ENCODE results near the gene SMIM27. TPM values are rescaled to one million over a fixed set of nuclear protein-coding genes. Genes with fewer than 3 reads are reported as not detected.

SMIM27 gene
- polyA plus RNA-seq, 1 donor from 2014 or later, result 15.6 TPM

- no peaks in the 10 kb centered on the region for H3K9me2 ChIP-seq (ENCODE audit: insufficient read depth, low read length)
- H4K20me1 ChIP-seq (ENCODE audit: insufficient read depth), result no peaks in the 10 kb centered on the region
- no peak for TF ChIP-seq SMC3 (conservative IDR thresholded peaks at IDR 0.05; ENCODE audit: poor library complexity)
- TF ChIP-seq REST (IDR thresholded peaks at IDR 0.05; ENCODE audit: borderline replicate concordance), result no peak
- no peak for TF ChIP-seq EZH2 (IDR thresholded peaks at IDR 0.05; ENCODE audit: borderline replicate concordance, insufficient read depth, low read length, poor library complexity, severe bottlenecking)
- TF ChIP-seq POLR2AphosphoS5 (IDR thresholded peaks at IDR 0.05), result no peak
- TF ChIP-seq CTCF (IDR thresholded peaks at IDR 0.05; ENCODE audit: poor library complexity, severe bottlenecking), result no peak
- no peak for TF ChIP-seq RAD21 (conservative IDR thresholded peaks at IDR 0.05)
- no peak for TF ChIP-seq MXI1 (conservative IDR thresholded peaks at IDR 0.05; ENCODE audit: poor library complexity, severe bottlenecking)
- TF ChIP-seq TAF1 (IDR thresholded peaks at IDR 0.05; ENCODE audit: low read depth), result no peak
- no peak for TF ChIP-seq EP300 (conservative IDR thresholded peaks at IDR 0.05; ENCODE audit: poor library complexity, severe bottlenecking)
- no peak overlapping the region for H3K4me2 ChIP-seq (ENCODE audit: low read length)
- no peak overlapping the region for H2AFZ ChIP-seq (ENCODE audit: low read depth, low read length)
- no peaks in the 10 kb centered on the region for H3K9me3 ChIP-seq (ENCODE audit: low read length)
- H3F3A ChIP-seq (ENCODE audit: insufficient read depth, low read length, poor library complexity, severe bottlenecking), result no peaks in the 10 kb centered on the region
- no peak overlapping the region for H3K4me3 ChIP-seq (ENCODE audit: low read length)
- no peaks in the 10 kb centered on the region for H3K36me3 ChIP-seq (ENCODE audit: insufficient read depth, low read length)
- no peaks in the 10 kb centered on the region for H3K27me3 ChIP-seq (ENCODE audit: insufficient read depth, low read depth, low read length)
- H3K27ac ChIP-seq (ENCODE audit: low read length), result no peak overlapping the region
- H3K79me2 ChIP-seq (replicated peaks; ENCODE audit: insufficient read depth, low read length), result no peaks in the 10 kb centered on the region
- no peak overlapping the region for H3K9ac ChIP-seq (ENCODE audit: low read length)
Measured at GRCh38 chr9:32533816-32534215, 18.3 kb upstream of the SMIM27 start.

DNA sequence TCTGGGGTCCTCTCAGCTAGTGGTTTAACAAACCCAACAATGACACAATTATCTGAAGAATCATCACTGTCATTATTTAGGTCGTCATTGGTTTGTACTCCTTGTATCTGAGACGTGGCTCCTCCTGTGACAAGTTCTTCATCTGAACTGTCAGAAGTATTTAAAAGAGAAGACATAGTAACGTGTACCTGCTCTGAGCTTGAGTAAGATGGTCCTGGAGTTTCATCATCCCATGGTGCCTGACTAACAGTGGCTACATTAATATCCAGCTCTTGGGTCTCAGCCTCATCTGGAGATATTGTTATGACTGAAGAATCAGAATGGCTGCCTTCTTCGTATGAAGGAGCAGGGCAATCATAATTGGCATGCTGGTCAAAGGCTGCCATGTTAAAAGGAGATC, 9.1 kb upstream of the SMIM27 start:
- H2AFZ ChIP-seq (ENCODE audit: low read depth, low read length), result no peak overlapping the region
- no peaks in the 10 kb centered on the region for H3K9me3 ChIP-seq (ENCODE audit: low read length)
- no peak overlapping the region for H3K4me3 ChIP-seq (ENCODE audit: low read length)
- H3K9ac ChIP-seq (ENCODE audit: low read length), result no peak overlapping the region
- H3K27ac ChIP-seq (ENCODE audit: low read length), result no peak overlapping the region
- H3F3A ChIP-seq (ENCODE audit: insufficient read depth, low read length, poor library complexity, severe bottlenecking), result no peaks in the 10 kb centered on the region
- H4K20me1 ChIP-seq (ENCODE audit: insufficient read depth), result no peaks in the 10 kb centered on the region
- no peaks in the 10 kb centered on the region for H3K27me3 ChIP-seq (ENCODE audit: insufficient read depth, low read depth, low read length)
- H3K4me2 ChIP-seq (ENCODE audit: low read length), result no peak overlapping the region
- peaks cover 54% of the 10 kb centered on the region for H3K79me2 ChIP-seq (replicated peaks; ENCODE audit: insufficient read depth, low read length)
- TF ChIP-seq TAF1 (IDR thresholded peaks at IDR 0.05; ENCODE audit: low read depth) (no peak), EZH2 (IDR thresholded peaks at IDR 0.05; ENCODE audit: borderline replicate concordance, insufficient read depth, low read length, poor library complexity, severe bottlenecking) (no peak), MXI1 (conservative IDR thresholded peaks at IDR 0.05; ENCODE audit: poor library complexity, severe bottlenecking) (no peak), REST (IDR thresholded peaks at IDR 0.05; ENCODE audit: borderline replicate concordance) (no peak), POLR2AphosphoS5 (IDR thresholded peaks at IDR 0.05) (no peak), CTCF (IDR thresholded peaks at IDR 0.05; ENCODE audit: poor library complexity, severe bottlenecking) (no peak), EP300 (conservative IDR thresholded peaks at IDR 0.05; ENCODE audit: poor library complexity, severe bottlenecking) (no peak), SMC3 (conservative IDR thresholded peaks at IDR 0.05; ENCODE audit: poor library complexity) (no peak), RAD21 (conservative IDR thresholded peaks at IDR 0.05) (no peak)
- no peaks in the 10 kb centered on the region for H3K9me2 ChIP-seq (ENCODE audit: insufficient read depth, low read length)
- peaks cover 13% of the 10 kb centered on the region for H3K36me3 ChIP-seq (ENCODE audit: insufficient read depth, low read length)

Measured in neural cell (in vitro differentiated cells).